Hematopoietic multipotent progenitor cell treated with erythropoietin and hydrocortisone succinate and interleukin-3 and kit ligand, for 6 days (in vitro differentiated cells): ENCODE data around the gene SFXN5.

Experiments used
- DNase-seq: peaks from one replicate; pipeline ENCODE4 v3.0.0-alpha.2; 2015

The SFXN5 gene

DNA sequence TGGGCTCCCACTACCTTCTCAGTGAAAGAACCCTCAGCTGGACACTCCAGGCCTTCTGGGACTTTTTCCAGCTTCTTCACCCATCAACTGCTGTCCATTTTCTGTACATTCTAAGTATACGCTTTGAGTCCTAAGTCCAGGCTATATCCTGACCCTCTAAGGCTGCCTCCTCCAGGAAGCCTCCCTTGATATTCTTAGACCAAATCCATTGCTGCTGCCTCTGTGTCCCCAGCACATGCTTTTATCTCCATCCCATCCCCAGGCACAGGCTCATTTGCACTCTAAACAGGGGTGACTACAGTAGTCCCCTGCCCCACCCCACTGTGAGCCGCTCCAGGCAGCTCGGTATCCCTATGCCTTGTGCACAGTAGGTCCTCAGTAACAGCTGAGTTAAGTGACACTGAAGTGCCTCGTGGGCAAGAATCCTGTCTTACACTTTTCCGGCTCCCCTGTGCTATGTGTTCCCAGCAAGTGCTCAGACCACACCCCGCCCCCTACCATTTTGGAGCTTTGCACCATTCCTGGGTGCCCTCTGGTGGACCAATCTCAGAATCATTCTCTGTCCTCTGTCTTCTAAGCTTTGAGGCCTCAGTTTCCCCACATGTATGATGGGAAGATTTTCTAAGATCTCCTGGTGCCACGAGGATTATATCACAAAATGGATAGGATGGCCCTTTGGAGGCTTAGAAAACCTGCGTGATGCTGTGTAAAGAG lies 119.2 kb downstream of the SFXN5 start:
- no peak for DNase-seq

DNA sequence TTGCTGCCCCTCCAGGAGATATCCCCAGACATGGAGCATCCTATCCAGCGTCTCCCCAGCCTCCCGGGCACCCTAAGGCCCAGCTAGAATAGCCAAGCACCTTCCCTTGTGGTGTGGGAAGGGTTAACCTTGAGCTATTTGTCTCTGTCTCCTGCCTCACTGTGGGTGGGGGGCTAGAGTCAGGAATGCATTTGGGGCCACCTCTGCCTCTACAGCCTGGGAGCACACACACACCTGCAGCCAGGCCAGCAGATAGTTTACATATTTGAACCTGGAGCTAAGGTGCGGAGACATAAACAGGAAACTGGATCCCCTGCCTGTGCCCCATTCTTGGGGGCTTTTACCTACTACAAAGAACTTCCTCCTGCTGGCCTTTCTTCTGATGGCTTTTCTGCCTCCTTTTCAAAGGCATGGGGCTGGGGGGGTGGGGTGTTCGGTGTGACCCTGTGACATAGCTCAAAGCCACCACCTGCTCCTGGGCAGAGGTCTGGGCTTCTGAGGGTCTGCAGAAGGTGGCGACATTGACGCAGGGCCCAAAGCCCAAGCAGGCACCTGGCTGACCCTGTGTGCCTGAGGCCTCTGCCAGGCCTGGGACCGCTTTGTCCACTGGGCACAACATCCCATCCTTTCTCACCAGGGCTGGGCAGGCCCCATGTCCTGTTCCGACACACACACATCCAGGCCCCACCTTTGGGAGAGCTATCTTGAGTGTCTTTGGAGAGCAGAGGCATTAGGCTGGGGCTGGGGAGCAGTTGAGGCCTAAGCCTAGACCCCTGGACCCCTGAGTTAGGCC lies 120.0 kb downstream of the SFXN5 start:
- DNase-seq = no peak

DNA sequence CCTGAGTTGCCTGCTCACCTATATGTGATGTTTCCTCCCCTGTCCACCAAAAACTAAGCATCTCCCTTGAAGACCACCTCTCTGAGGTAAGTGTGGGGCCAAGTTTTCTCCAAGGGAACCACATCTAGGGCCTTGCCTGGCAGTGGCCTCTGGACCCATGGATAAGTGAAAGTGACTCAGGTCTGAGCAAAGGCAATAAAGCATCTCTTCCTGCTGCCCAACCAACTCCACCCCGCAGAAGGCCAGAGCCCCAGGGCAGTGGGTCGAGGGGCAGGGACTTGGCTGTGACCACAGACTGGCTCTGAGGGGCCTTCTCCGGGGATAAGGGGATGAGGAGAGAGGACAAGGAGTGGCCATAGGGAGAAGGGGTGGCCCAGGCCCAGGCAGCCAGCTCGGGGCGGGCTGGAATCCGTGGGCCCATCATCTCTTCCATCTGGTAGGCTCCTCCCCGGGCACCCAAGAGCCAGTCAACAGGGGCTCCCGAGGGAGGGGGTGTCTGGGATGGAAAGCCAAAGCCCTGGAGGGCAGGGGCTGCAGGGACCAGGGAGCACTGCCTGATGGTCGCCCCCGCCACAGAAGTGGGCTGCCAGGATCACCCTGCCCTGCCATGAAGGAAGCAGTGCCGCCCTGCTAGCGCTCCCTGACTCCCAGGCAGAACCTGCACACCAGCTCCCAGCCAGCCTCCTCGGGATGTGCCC lies 120.8 kb downstream of the SFXN5 start:
- no peak for DNase-seq

DNA sequence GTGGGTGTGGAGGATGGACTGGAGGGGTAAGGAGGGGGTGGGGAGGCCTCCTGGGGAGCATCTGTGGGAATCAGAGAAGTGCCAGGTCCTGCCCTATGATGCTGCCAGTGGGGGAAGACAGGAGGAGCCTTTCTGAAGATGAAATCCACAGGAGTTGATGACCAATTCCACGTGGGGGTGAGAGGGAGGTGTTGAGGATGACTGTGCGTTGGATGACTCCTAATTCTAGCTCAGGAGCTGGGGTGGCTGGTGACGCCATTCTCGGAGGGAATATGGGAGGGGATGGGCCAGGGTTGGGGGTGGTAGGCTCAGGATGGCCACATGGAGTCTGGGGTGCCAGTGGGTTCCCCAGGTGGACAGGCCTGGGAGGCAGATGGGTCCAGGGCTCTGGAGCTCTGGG lies 121.9 kb downstream of the SFXN5 start:
- DNase-seq = no peak

DNA sequence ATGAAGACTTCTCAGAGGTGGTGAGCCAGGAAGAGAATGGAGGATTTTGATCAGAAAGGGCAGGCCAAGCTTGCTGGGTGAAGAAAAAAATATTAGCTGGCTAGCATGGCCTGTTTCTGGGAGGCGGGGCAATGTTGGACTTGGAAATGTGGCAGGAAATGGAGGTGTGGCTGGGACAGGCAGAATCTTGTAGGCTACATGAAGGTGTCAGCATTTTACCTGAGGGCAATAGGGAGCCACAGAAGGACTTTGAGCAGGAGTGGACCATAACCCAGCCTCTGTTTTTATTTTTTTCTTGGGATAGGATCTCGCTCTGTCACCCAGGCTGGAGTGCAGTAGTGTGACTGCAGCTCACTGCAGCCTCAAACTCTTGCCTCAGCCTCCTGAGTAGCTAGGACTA lies 122.5 kb downstream of the SFXN5 start:
- DNase-seq = no peak

DNA sequence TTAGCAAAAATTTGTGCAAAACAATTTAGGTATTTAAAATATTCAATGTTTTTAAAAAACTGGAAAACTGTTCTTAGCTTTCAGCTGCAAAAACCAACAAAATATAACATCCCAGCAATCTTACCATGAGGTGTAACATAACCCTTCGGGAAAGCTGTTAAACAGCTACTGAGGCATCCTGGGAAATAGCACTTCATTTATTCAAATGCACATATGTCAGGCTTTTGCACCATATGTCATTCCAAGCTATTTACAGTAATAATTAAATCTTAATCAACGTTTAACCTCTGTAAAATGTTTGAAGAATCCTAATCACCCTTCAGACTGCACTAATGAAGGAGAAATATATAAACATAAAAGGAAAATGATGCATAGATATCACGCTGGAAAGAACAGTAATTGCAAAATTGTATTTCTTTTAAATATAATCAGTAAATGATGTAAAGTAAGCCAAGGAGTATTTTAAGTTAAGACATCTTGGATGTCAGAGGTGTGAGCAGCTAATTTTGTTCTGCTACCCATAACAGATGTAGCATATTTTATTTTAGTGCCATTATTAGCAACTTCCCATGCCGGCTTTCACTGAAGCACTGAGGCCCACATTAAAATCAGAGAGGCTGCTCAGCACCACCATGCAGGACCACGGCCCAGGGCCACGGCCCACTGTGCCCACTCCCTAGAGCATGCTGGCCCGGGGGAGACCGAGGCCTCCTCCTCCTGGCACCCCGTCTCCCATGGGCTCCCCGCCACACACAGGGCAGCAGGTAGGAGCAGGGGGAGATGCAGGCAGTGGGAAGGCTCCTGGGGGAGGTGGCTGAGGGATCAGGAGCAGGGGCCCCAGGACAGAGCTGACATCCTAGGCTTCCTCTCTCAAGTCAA lies 123.3 kb downstream of the SFXN5 start:
- DNase-seq = no peak

DNA sequence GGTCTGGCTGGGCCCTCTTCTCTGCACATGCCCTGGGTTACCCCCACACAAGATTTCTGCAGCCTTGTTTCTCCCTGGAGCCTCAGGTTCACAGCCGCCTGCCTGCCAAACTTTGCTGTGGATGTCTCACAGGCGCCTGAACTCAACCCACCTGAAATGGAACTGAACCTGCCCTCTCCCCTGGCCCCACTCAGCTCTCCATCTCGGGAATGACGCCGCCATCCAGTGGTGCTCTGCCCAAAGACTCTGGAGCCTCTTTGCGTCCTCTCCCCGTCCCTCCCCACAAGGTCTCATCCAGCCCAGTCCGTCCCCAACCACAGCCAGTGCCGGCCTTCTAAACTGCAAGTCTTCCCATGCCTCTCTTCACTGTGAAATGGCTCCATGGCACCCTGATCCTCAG lies 125.0 kb downstream of the SFXN5 start:
- no peak for DNase-seq

DNA sequence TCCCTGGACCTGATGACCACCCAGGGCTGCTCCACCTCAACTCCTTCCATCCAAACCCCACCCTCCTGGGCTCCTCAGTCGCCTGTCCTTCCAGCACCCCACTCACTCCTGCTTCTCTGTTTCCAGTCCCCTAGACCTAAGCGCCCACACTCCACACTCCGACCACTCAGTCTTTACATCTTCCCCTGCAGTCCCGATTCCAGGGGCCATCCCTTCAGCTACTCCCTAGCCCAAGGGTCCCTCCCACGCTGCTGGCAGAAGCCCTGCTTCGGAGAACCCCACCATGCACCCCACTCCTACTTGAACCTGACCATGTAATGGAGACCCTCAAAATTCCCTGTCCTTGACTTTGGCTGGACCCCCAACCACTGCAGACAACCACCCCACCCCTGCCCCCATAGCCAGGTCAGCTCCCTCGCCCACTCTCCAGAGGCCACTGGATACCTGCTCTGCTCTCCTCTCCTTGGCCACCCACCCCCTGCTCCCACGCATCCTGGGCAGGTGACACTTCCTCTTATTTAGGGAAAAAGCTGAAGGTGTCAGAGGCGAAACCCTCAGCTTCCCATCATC lies 126.0 kb downstream of the SFXN5 start:
- no peak for DNase-seq

DNA sequence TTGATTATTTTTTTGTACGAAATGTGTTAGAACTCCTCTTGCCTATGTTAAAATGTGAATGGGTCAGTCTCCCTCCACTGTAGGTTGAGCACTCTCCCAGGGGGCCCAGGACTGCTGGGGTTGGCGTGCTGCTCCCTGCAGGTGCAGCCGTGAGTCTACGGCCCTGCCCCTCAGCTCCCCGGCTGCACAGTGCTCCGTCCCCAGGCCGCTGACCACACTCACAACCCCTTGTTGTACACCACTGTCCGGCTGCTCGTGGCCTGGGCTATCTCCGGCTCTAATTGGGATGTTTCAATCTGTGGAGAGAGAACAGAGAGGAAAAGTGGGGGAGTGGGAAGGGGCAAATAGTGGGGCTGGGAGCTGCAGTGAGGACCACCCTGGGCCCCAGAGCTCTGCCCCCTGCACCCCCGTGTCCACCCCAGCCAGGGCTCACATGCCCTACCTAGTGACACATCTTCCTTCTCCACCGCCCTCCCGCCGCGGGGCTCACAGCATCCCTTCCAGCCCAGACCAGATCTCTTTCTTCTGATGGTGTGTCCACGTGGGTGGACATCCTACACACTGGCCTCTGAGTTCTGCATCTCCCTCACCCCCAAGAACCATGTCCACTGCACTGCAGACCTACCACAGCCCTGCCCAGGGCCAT lies 126.6 kb downstream of the SFXN5 start:
- DNase-seq = no peak

DNA sequence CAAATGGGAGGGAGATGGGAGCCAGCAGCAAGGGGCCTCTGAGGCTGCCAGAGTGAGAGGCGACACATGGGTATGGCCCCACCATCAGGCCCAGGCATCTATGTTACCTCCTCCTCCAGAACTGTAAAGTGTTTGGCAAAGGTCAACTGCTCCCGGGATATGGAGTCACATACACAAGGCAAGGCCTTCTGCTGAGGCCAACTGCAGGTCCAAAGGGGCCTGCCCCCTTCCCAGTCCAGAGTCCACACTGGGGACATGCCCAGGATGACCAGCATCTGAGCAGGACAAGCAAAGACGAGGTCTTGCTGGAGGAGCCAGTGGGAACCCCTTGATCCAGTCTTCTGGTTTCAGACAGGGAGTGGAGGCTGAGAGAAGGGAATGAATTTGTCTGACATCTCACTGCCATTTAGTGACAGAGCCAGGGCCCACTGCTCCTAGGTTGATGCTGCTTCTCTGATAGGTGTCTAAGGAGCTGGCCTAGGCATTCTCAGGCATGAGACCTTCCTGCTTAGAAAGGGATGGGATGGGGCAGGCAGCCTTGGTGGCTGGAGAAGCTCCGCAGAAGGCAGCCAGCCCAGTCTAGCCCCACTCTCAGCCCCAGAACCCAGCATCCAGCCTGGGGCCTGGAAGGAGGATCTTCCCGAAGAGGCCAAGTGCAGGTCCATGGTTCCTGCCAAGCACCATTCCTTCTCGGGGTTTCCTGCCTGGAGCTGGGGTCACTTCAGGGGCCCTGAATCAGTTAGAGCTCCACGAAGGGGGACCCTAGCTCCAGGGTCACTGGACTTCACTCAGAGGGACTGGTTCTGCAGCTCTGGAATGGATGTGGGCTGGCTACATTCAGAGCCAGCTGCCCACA lies 127.7 kb downstream of the SFXN5 start:
- DNase-seq = no peak

DNA sequence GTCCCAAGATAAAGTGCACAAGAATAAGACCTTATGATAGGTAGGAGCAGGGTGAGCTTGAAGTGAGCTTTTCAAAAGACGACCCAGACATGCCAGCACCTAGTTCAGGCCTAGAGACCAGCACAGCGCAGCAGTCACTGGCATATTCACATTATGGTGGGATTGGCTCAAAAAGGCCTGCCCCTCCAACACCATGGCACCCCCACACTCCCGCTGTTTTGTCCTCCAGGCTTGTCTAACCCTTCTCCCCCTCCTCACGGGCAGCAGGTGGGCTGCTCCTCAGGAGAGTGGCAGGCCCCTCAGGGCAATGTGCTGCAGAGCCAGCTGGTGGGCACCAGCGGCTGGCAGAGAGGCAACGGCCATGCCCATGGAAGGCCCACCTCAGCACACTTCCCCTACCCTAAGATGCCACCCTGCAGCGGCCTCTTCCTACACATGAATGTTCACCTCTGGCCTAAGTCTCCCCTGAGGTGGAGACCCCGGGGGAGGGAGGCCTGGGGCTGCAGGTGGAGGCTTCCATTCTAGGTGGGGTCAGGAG lies 128.6 kb downstream of the SFXN5 start:
- no peak for DNase-seq

DNA sequence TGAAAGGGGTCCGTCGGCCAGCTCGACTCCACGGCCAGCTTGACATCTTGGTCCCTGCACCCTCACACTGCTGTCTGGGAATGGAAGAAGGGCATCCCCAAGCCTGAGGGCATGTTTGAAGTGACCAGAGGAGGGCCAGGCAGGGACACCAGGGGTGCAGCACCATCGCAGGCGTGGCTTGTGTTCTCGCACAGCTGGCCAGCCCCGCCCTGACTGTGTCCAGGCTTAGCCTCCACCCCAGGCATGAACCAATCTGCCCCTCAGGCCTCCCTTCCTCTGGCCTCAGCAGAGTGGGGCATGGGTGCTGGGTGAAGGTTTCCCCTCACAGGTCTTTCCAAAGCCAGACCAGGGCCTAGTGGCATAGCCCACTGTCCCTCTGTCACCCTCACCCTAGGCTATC lies 129.2 kb downstream of the SFXN5 start:
- no peak for DNase-seq

DNA sequence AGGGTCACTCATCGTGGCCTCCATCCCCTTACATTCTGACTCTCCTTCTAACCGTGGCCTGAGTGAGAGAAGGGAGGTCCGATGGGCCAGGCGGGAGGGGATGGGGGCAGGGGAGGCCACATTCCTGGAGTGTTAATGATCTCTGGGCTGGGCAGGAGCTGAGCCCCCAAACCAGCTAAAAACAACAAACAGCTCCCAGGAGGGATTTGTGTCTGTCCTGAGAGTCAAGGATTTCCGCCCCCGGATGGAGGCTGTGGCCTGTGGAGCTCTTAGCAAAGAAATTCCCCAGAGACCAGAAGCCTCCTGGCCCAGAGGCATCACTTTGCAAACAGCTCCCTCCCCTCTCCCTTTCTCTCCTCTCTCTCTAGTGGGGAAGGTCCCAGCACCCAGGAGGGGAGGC lies 130.7 kb downstream of the SFXN5 start:
- no peak for DNase-seq

DNA sequence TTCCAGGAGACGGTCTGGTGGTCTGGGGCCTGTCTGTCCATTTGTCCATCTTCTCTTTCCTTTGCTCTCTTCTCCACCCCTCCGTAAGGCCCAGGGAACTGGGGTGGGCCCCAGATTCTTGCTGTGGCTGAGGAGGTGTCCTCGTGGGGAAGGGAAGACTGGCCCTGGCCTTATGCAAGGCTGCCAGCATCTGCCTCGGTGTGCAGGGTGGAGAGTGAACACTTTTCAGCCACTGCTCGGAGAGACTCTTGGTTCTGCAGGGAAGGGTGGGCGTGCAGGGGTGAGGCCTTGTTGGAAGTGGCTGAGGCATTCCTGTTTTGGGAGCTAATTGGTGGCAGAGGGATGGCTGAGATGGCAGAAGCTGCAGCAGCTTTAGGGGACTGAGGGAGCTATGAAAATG lies 131.2 kb downstream of the SFXN5 start:
- DNase-seq = no peak

DNA sequence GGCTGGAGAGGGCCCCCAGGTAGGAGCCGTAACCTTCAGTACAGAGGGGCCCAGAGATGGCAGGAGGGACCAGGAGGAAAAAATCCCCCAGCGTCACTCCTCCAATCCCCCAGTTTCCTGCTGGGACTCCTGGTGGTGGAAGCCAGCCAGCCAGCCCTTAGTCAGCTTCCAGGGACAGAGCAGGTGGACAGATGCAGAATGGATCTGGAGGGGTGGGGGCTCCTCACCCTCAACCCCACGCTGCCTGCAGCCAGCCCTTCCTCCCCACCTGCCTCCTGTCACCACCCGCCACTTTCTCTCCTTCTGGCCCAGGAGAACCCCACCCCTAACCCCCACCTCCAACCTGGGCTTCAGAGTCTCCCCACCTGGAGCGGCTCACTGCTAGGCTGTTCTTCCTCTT lies 133.1 kb downstream of the SFXN5 start:
- DNase-seq = no peak

DNA sequence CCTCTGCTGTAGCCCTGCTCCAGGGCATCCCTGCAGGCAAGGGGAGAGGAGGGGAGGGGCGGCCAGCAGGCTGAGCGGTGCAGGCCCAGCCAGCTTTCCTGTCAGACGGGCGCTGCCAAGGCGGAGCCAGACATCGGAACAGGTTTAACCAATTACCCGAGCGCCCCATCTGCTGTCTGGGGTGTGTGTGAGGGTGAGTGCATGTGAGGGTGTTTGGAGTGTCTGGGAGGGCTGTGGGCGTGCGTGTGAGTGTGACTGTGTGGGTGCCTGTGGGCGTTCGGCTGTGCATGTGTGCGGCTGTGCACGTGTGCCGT lies 134.2 kb downstream of the SFXN5 start:
- DNase-seq = no peak

DNA sequence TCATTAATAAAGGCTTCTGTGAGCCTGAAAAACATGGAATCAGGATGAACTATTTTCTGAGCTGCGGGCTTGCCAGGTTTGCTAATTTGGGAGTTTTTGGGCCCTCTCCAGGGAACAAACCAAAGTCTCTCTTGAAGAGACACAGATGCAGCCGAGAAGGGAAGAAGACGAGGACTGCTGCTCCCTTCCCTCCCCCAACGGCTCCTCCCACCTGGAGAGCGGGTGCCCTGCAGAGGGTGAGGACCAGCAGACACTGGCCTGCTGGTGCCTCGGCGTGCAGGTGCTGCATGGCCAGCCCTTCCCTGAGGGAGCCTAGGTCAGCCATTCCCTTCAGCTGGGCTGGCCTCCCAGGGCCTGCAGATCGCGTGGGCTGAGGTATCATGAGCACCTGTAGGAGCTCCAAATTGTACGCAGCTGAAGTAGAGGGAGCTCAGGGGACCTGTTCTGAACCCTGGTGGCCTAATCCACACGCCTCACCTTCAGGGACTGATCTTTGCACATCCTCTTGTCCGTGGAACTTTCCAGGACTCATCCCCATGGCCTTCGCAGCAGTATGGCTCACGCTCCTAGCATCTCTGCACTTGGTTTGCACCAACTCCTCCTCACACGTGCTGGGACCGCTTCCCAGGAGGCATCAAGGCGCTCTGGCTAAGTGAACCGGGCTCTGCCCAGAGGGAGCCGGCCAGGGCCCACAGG lies 134.7 kb downstream of the SFXN5 start:
- DNase-seq = no peak

DNA sequence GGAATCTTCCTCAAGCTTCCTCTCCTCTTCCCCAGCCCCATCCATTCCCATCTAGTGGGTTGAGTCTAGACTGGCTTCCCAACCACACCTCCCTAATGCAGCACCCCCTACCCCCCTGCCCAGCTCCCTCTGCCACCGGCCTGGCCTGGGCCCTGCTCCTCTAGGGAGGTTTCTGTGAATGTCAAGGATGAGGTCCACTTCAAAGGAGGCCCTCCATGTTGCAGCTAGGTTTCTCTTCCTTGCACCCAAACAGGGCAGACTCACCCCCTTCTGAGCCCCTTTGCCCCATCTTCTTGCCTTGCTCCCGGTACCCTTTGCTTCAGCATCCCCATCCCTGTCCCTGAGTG lies 135.9 kb downstream of the SFXN5 start:
- no peak for DNase-seq

DNA sequence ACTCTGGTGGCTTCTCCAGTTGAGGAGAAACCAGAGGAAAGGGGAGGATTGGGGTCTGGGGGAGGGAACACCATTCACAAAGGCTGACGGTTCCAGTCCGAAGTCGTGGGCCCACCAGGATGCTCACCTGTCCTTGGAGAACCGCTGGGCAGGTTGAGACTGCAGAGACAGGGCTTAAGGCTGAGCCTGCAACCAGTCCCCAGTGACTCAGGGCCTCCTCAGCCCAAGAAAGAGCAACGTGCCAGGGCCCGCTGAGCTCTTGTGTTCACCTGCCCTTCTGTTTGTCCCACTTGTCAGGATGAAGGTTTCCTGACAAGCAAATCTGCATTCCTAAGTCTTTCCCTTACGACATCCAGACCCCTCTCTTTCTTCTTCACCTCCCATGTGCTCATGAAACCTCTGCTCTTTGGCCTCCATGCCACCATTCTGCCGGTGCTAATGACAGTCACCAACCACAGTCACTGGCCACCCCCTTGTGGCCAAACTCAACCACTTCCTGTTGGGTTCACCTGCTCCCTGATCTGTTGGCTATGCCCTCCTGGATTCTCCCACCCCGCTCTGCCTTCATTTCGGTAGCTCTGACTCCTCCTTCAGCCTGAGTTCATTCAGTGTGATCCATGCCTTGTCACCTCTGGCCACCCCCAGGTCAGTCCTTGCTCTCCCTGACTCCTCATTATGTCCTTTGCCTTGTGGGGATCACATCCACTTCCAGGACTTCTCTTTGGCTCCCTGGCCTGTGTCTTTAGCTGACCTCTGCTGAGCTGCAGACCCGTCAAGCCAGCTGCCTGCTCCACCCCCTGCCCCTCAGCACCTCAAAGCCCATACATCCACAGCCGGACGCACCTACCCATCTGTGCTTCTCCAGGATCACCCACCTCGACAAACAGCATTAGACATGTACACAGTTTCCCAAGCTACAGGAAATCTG lies 136.6 kb downstream of the SFXN5 start:
- peak; percentile 70 for DNase-seq
